ENCODE results near the gene VPS37B.

Gene VPS37B

DNA sequence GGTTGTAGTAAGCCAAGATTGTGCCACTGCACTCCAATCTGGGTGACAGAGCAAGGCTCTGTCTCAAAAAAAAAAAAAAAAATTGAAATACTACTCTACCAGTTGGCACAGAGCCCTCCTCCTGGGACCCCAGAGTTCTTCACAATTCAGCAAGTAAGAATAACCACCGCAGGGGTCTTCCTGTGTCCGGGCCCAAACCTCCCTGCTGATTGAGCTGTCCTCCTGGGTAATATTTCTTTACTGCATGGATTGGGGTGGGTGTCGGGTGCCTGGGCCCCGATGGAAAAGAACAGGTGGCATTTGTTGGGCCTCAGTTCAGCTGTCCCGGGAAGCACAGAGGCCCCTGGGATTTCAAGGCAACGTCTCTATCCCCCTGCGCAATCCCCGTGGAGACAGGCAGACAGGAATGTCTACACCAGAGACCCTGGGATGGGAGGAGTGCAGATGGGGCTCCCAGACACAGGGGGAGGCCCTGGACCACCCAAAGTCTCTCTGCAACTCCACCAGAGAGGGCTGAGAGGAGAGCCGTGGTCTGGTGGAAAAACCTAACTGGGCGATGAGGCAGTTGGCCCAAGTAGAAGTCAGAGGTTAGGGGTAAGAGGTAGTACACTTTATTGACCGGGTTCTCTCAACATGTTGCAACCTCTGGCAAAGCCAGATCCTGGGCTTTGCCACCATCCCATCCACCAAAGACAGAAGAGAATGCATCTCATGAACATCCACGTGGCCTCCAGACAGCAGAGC, 32.7 kb upstream of the VPS37B start:
- peaks cover 3% of the 10 kb centered on the region for H3K27me3 Mint-ChIP-seq (ENCODE audit: low read depth)
- TF ChIP-seq, protein P1, sequence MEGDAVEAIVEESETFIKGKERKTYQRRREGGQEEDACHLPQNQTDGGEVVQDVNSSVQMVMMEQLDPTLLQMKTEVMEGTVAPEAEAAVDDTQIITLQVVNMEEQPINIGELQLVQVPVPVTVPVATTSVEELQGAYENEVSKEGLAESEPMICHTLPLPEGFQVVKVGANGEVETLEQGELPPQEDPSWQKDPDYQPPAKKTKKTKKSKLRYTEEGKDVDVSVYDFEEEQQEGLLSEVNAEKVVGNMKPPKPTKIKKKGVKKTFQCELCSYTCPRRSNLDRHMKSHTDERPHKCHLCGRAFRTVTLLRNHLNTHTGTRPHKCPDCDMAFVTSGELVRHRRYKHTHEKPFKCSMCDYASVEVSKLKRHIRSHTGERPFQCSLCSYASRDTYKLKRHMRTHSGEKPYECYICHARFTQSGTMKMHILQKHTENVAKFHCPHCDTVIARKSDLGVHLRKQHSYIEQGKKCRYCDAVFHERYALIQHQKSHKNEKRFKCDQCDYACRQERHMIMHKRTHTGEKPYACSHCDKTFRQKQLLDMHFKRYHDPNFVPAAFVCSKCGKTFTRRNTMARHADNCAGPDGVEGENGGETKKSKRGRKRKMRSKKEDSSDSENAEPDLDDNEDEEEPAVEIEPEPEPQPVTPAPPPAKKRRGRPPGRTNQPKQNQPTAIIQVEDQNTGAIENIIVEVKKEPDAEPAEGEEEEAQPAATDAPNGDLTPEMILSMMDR (IDR thresholded peaks at IDR 0.05; ENCODE audit: unreplicated experiment in 3 of 3): no peak
- H3K4me3 Mint-ChIP-seq: no peak overlapping the region
- peak overlapping the region; percentile 87 to 94 (median 90) for H3K27ac Mint-ChIP-seq
- peaks cover 19% of the 10 kb centered on the region for H3K4me1 Mint-ChIP-seq
- H3K36me3 Mint-ChIP-seq (ENCODE audit: low read depth): no peaks in the 10 kb centered on the region
- H3K9me3 Mint-ChIP-seq: no peaks in the 10 kb centered on the region

DNA sequence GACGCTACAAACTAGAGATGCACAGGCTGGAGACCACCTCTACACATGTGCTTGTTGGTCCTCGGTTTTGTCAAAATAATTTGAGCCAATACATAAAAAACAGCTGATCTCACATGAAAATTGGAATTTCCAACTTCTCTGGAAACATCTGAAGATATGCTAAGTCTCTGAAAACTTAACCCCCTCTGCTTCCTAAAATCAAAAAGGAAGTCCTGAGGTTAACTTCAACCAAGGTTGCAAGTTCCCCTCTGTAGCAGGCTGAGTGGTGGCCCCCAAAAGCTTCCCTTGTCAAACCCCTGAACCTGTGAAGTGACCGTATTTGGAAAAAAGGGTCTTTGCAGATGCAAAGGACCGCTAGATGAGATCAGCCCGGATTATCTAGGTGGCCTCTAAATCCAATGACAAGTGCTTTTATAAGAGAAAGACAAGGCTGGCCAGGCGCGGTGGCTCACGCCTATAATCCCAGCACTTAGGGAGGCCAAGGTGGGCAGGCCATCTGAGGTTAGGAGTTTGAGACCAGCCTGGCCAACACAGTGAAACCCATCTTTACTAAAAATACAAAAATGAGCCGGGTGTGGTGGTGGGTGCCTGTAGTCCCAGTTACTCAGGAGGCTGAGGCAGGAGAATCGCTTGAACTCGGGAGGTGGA, 32.0 kb upstream of the VPS37B start:
- no peaks in the 10 kb centered on the region for H3K36me3 Mint-ChIP-seq (ENCODE audit: low read depth)
- peaks cover 3% of the 10 kb centered on the region for H3K27me3 Mint-ChIP-seq (ENCODE audit: low read depth)
- H3K4me3 Mint-ChIP-seq: no peak overlapping the region
- TF ChIP-seq, protein P1 (IDR thresholded peaks at IDR 0.05; ENCODE audit: unreplicated experiment in 3 of 3): no peak
- H3K27ac Mint-ChIP-seq: peak overlapping the region in 2 of 3 experiments; percentile 90 to 94
- peaks cover 19% of the 10 kb centered on the region for H3K4me1 Mint-ChIP-seq
- H3K9me3 Mint-ChIP-seq: no peaks in the 10 kb centered on the region

DNA sequence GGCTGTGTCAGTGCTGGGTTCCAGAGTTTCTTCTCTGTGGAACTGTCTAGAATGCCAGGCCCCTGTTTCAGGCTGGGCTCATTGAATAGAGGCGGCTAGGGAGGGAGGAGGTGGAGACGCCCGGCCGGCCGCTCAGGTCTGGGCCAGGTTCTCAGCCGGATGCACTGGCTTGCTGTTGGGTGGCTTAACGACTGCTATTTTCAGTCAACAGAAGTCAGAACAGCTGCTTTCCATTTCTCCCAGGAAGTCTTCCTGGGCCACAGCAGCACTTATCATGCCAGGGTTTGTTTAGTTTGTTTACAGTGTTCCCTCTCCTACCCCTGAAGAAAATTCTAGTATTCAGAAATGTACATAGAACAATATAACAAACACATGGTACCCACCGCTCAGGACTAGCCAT, 26.0 kb upstream of the VPS37B start:
- TF ChIP-seq, protein P1 (IDR thresholded peaks at IDR 0.05; ENCODE audit: unreplicated experiment in 3 of 3): no peak
- Mint-ChIP-seq H3K9me3 (no peaks in the 10 kb centered on the region), H3K4me3 (peak overlapping the region in 1 of 3 experiments; percentile 48), H3K27me3 (ENCODE audit: low read depth) (no peaks in the 10 kb centered on the region), H3K27ac (peak overlapping the region in 1 of 3 experiments; percentile 37), H3K4me1 (peaks cover 30% of the 10 kb centered on the region), H3K36me3 (ENCODE audit: low read depth) (no peaks in the 10 kb centered on the region)

DNA sequence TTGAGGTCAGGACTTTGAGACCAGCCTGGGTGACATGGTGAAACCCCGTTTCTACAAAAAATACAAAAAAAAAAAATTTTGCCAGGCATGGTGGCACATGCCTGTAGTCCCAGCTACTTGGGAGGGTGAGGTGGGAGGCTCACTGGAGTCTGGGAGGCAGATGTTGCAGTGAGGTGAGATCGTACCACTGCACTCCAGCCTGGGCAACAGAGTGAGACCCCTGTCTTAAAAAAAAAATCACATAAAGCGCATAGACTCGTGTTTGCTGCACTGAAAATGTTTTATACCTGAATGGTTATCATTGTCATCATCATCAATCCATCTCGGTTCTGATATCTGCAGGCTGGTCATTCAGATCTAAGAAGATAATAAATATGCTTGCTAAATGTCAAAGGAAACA, 24.8 kb upstream of the VPS37B start:
- Mint-ChIP-seq H3K9me3 (no peaks in the 10 kb centered on the region), H3K27ac (no peak overlapping the region), H3K36me3 (ENCODE audit: low read depth) (no peaks in the 10 kb centered on the region), H3K4me1 (peaks cover 27% of the 10 kb centered on the region), H3K4me3 (no peak overlapping the region), H3K27me3 (ENCODE audit: low read depth) (no peaks in the 10 kb centered on the region)
- TF ChIP-seq, protein P1 (IDR thresholded peaks at IDR 0.05; ENCODE audit: unreplicated experiment in 3 of 3): no peak

DNA sequence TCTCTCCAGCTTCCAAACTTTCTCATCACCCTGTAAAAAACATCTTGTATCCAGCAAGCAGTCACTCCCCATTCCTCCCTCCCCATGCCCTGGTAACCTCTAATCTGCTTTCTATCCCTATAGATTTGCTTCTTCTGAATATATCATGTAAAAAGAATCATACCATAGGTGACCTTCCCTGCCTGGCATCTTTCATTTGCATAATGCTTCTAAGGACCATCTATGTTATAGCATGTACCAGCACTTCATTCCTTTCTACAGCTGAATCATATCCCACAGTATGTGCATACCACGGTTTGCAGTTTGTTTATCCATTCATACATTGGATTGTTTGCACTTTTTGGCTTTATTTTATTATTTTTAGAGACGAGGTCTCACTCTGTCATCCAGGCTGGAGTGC, 22.9 kb upstream of the VPS37B start:
- Mint-ChIP-seq H3K27ac (peak overlapping the region; percentile 5 to 34 (median 18)), H3K9me3 (no peaks in the 10 kb centered on the region), H3K36me3 (ENCODE audit: low read depth) (no peaks in the 10 kb centered on the region), H3K4me1 (peaks cover 25% of the 10 kb centered on the region), H3K4me3 (no peak overlapping the region), H3K27me3 (ENCODE audit: low read depth) (no peaks in the 10 kb centered on the region)
- TF ChIP-seq, protein P1 (IDR thresholded peaks at IDR 0.05; ENCODE audit: unreplicated experiment in 3 of 3): no peak
